Activated naive CD4-positive, alpha-beta T cell treated with anti-CD3 and anti-CD28 coated beads for 36 hours (primary cell): Measurements from ENCODE around the gene DMPK. TPM values are rescaled to one million over a fixed set of nuclear protein-coding genes. Genes with fewer than 3 reads are reported as not detected.

ENCODE experiments used
- CTCF ChIA-PET: fragments of 350-600 bp; sonication (Branson Sonifier 250); formaldehyde crosslinking; loops from one replicate; lab custom pipeline; 2021; ENCODE audit warnings: antibody characterized with exemption; lab: Charles Lee
- DNase-seq: peaks from one replicate; pipeline ENCODE4 v3.0.0-alpha.2; 2020
- H3K27ac Mint-ChIP-seq: one replicate; pipeline ENCODE4 v1.8.0; 2021; ENCODE audit warnings: mild to moderate bottlenecking, mixed read lengths
- H3K27me3 Mint-ChIP-seq: one replicate; pipeline ENCODE4 v1.8.0; 2021; ENCODE audit warnings: low read depth, mixed read lengths
- H3K36me3 Mint-ChIP-seq: one replicate; pipeline ENCODE4 v1.8.0; 2021; ENCODE audit warnings: low read depth, mixed read lengths
- H3K4me1 Mint-ChIP-seq: one replicate; pipeline ENCODE4 v1.8.0; 2021; ENCODE audit warnings: low read depth, mixed read lengths
- H3K4me3 Mint-ChIP-seq: one replicate; pipeline ENCODE4 v1.8.0; 2021; ENCODE audit warnings: mild to moderate bottlenecking, moderate library complexity, mixed read lengths
- H3K9me3 Mint-ChIP-seq: one replicate; pipeline ENCODE4 v1.8.0; 2021; ENCODE audit warnings: mixed read lengths
- intact Hi-C: fragments of 100-400 bp; cut with micrococcal nuclease; formaldehyde crosslinking; loops from one replicate; pipeline ENCODE4 v1.15.1; 2023
- total RNA-seq, 2 experiments: library from RNA; stranded (reverse); gene quantifications; one replicate each; pipeline ENCODE4 v1.2.3, GENCODE V29; 2021

Gene DMPK
- total RNA-seq, 2 experiments from 2014 or later = 6.1 TPM

- no peak for DNase-seq
- intact Hi-C loops = no loop called here
- Mint-ChIP-seq H3K36me3 (peaks cover 9% of the 10 kb centered on the region), H3K27me3 (peaks cover 29% of the 10 kb centered on the region), H3K4me3 (no peak overlapping the region), H3K27ac (no peak overlapping the region), H3K4me1 (peaks cover 13% of the 10 kb centered on the region), H3K9me3 (no peaks in the 10 kb centered on the region)
- CTCF ChIA-PET = interaction anchor here (1.5 kb wide), 1 partner anchor 11 kb away, joined by 3 read pairs; no protein-coding TSS in a partner anchor
Observed at GRCh38 chr19:45781214-45782161, 802 bp downstream of the DMPK start.

GRCh38 chr19:45780448-45781213 lies 1.7 kb downstream of the DMPK start:
- Mint-ChIP-seq H3K27ac (no peak overlapping the region), H3K9me3 (no peaks in the 10 kb centered on the region), H3K4me1 (peaks cover 13% of the 10 kb centered on the region), H3K4me3 (no peak overlapping the region), H3K36me3 (peaks cover 6% of the 10 kb centered on the region), H3K27me3 (peaks cover 29% of the 10 kb centered on the region)
- CTCF ChIA-PET = no interaction called here
- DNase-seq = no peak
- intact Hi-C loops = no loop called here

GRCh38 chr19:45780146-45780447 lies 2.2 kb downstream of the DMPK start:
- Mint-ChIP-seq H3K36me3 (peaks cover 6% of the 10 kb centered on the region), H3K9me3 (no peaks in the 10 kb centered on the region), H3K4me3 (no peak overlapping the region), H3K4me1 (peaks cover 13% of the 10 kb centered on the region), H3K27me3 (peaks cover 29% of the 10 kb centered on the region), H3K27ac (no peak overlapping the region)
- CTCF ChIA-PET = no interaction called here
- intact Hi-C loops = no loop called here
- no peak for DNase-seq

GRCh38 chr19:45779231-45780145 lies 2.8 kb downstream of the DMPK start:
- intact Hi-C loops = loop anchor here (1.0 kb wide), 2 partner anchors 9 to 14 kb away; no protein-coding TSS in a partner anchor
- peak overlapping the region; percentile 65 for H3K4me3 Mint-ChIP-seq
- H3K9me3 Mint-ChIP-seq = no peaks in the 10 kb centered on the region
- peaks cover 13% of the 10 kb centered on the region for H3K4me1 Mint-ChIP-seq
- peaks cover 6% of the 10 kb centered on the region for H3K36me3 Mint-ChIP-seq
- H3K27ac Mint-ChIP-seq = no peak overlapping the region
- DNase-seq = peak; percentile 93
- CTCF ChIA-PET = interaction anchor here (0.6 to 1.3 kb wide), 10 partner anchors 8 to 1163 kb away, joined by 3 to 21 read pairs (median 4); partner anchors contain the start of gene SIX5
- H3K27me3 Mint-ChIP-seq = peaks cover 29% of the 10 kb centered on the region

GRCh38 chr19:45778010-45778661 lies 4.2 kb downstream of the DMPK start:
- peaks cover 13% of the 10 kb centered on the region for H3K4me1 Mint-ChIP-seq
- no peak for DNase-seq
- CTCF ChIA-PET = interaction anchor here (0.5 to 0.7 kb wide), 2 partner anchors 20 to 21 kb away, joined by 3 to 7 read pairs; no protein-coding TSS in a partner anchor
- intact Hi-C loops = no loop called here
- peaks cover 6% of the 10 kb centered on the region for H3K36me3 Mint-ChIP-seq
- H3K27me3 Mint-ChIP-seq = peaks cover 29% of the 10 kb centered on the region
- no peak overlapping the region for H3K4me3 Mint-ChIP-seq
- no peaks in the 10 kb centered on the region for H3K9me3 Mint-ChIP-seq
- H3K27ac Mint-ChIP-seq = no peak overlapping the region

GRCh38 chr19:45777395-45777961 lies 4.8 kb downstream of the DMPK start:
- H3K36me3 Mint-ChIP-seq = peaks cover 6% of the 10 kb centered on the region

GRCh38 chr19:45774765-45775164 lies 7.5 kb downstream of the DMPK start:
- intact Hi-C loops = no loop called here
- no peak overlapping the region for H3K4me3 Mint-ChIP-seq
- peaks cover 14% of the 10 kb centered on the region for H3K4me1 Mint-ChIP-seq
- CTCF ChIA-PET = no interaction called here
- H3K27ac Mint-ChIP-seq = no peak overlapping the region
- H3K36me3 Mint-ChIP-seq = peaks cover 6% of the 10 kb centered on the region
- peaks cover 19% of the 10 kb centered on the region for H3K27me3 Mint-ChIP-seq
- H3K9me3 Mint-ChIP-seq = no peaks in the 10 kb centered on the region
- no peak for DNase-seq

More at GRCh38 chr19:45777395-45777961, 4.8 kb downstream of the DMPK start:
- Mint-ChIP-seq H3K27ac (no peak overlapping the region), H3K9me3 (no peaks in the 10 kb centered on the region), H3K4me3 (no peak overlapping the region), H3K27me3 (peaks cover 29% of the 10 kb centered on the region), H3K4me1 (peaks cover 13% of the 10 kb centered on the region)
- intact Hi-C loops = no loop called here
- CTCF ChIA-PET = interaction anchor here (0.5 to 1.1 kb wide), 3 partner anchors 16 to 22 kb away, joined by 3 to 7 read pairs (median 4); partner anchors contain the start of gene DMWD
- DNase-seq = no peak

- Mint-ChIP-seq H3K4me3 (no peak overlapping the region), H3K27ac (no peak overlapping the region), H3K36me3 (peaks cover 6% of the 10 kb centered on the region), H3K27me3 (peaks cover 9% of the 10 kb centered on the region), H3K4me1 (peaks cover 6% of the 10 kb centered on the region), H3K9me3 (no peaks in the 10 kb centered on the region)
- CTCF ChIA-PET = interaction anchor here (0.5 to 6.1 kb wide), 3 partner anchors 26 to 188 kb away, joined by 4 to 127 read pairs (median 4); no protein-coding TSS in a partner anchor
- intact Hi-C loops = no loop called here
- no peak for DNase-seq
Observed at GRCh38 chr19:45773384-45773783, 8.9 kb downstream of the DMPK start.

GRCh38 chr19:45772912-45773311 lies 9.4 kb downstream of the DMPK start:
- DNase-seq = no peak
- Mint-ChIP-seq H3K27me3 (peaks cover 10% of the 10 kb centered on the region), H3K36me3 (peaks cover 6% of the 10 kb centered on the region), H3K4me3 (no peak overlapping the region), H3K4me1 (peaks cover 5% of the 10 kb centered on the region), H3K9me3 (no peaks in the 10 kb centered on the region), H3K27ac (no peak overlapping the region)
- CTCF ChIA-PET = interaction anchor here (0.5 to 6.1 kb wide), 2 partner anchors 27 to 187 kb away, joined by 4 to 127 read pairs; no protein-coding TSS in a partner anchor
- intact Hi-C loops = no loop called here

GRCh38 chr19:45772130-45772840 lies 10.0 kb downstream of the DMPK start:
- no peak for DNase-seq
- no peak overlapping the region for H3K27ac Mint-ChIP-seq
- CTCF ChIA-PET = interaction anchor here (2.5 to 6.1 kb wide), 2 partner anchors 27 to 45 kb away, joined by 9 to 127 read pairs; no protein-coding TSS in a partner anchor
- intact Hi-C loops = no loop called here
- peaks cover 4% of the 10 kb centered on the region for H3K36me3 Mint-ChIP-seq
- H3K27me3 Mint-ChIP-seq = peaks cover 12% of the 10 kb centered on the region
- H3K4me3 Mint-ChIP-seq = no peak overlapping the region
- no peaks in the 10 kb centered on the region for H3K9me3 Mint-ChIP-seq
- H3K4me1 Mint-ChIP-seq = peaks cover 8% of the 10 kb centered on the region
